ENCODE results near the gene NPLOC4. TPM values are rescaled to one million over a fixed set of nuclear protein-coding genes. Genes with fewer than 3 reads are reported as not detected.

NPLOC4 gene
- total and polyA plus RNA-seq, 9 of the 15 experiments (the other 6 are each of a cell fraction or from before 2014, with no cell fraction given) = 1.5 to 116 (median 64.5) TPM

GRCh38 chr17:81664051-81664470 is 27.1 kb upstream of the NPLOC4 start (continued):
- TF ChIP-seq E2F4 (CRISPR knock-in tag; IDR thresholded peaks at IDR 0.05; ENCODE audit: low read depth) (0 out of 2 replicates have a peak, but pooled peaks have one; percentile 25), ILF3 (IDR thresholded peaks at IDR 0.05; ENCODE audit: borderline replicate concordance) (no peak), POLR2G (IDR thresholded peaks at IDR 0.05; ENCODE audit: low read depth, low read length) (peak; percentile 44; the same call in 1 of the 2 replicates), POLR2A (conservative IDR thresholded peaks at IDR 0.05) (0 out of 2 replicates have a peak, but pooled peaks have one; percentile 12), RBFOX2 (IDR thresholded peaks at IDR 0.05; ENCODE audit: low read depth, low read length) (peak; percentile 49; the same call in 1 of the 2 replicates), RBM22 (IDR thresholded peaks at IDR 0.05; ENCODE audit: low read depth, low read length, poor library complexity, severe bottlenecking) (no peak)
- TF ChIP-seq, protein P1, sequence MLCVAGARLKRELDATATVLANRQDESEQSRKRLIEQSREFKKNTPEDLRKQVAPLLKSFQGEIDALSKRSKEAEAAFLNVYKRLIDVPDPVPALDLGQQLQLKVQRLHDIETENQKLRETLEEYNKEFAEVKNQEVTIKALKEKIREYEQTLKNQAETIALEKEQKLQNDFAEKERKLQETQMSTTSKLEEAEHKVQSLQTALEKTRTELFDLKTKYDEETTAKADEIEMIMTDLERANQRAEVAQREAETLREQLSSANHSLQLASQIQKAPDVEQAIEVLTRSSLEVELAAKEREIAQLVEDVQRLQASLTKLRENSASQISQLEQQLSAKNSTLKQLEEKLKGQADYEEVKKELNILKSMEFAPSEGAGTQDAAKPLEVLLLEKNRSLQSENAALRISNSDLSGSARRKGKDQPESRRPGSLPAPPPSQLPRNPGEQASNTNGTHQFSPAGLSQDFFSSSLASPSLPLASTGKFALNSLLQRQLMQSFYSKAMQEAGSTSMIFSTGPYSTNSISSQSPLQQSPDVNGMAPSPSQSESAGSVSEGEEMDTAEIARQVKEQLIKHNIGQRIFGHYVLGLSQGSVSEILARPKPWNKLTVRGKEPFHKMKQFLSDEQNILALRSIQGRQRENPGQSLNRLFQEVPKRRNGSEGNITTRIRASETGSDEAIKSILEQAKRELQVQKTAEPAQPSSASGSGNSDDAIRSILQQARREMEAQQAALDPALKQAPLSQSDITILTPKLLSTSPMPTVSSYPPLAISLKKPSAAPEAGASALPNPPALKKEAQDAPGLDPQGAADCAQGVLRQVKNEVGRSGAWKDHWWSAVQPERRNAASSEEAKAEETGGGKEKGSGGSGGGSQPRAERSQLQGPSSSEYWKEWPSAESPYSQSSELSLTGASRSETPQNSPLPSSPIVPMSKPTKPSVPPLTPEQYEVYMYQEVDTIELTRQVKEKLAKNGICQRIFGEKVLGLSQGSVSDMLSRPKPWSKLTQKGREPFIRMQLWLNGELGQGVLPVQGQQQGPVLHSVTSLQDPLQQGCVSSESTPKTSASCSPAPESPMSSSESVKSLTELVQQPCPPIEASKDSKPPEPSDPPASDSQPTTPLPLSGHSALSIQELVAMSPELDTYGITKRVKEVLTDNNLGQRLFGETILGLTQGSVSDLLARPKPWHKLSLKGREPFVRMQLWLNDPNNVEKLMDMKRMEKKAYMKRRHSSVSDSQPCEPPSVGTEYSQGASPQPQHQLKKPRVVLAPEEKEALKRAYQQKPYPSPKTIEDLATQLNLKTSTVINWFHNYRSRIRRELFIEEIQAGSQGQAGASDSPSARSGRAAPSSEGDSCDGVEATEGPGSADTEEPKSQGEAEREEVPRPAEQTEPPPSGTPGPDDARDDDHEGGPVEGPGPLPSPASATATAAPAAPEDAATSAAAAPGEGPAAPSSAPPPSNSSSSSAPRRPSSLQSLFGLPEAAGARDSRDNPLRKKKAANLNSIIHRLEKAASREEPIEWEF (CRISPR knock-in tag; IDR thresholded peaks at IDR 0.05) = no peak
- TF ChIP-seq, protein P2, sequence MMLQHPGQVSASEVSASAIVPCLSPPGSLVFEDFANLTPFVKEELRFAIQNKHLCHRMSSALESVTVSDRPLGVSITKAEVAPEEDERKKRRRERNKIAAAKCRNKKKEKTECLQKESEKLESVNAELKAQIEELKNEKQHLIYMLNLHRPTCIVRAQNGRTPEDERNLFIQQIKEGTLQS (IDR thresholded peaks at IDR 0.05) = peak; percentile 29; the same call in 1 of the 2 replicates
- TF ChIP-seq, protein P2 (CRISPR knock-in tag; conservative IDR thresholded peaks at IDR 0.05) = no peak

Measured in K562 (cell line).